HepG2 (cell line): ENCODE results near the gene MAB21L1. TPM values are rescaled to one million over a fixed set of nuclear protein-coding genes. Genes with fewer than 3 reads are reported as not detected.

Source experiments
- ATAC-seq: fragments of 200-7000 bp; cut with Tn5 transposase; 3 replicates; pipeline ENCODE4 v1.9.1; 2020; ENCODE audit warnings: mild to moderate bottlenecking, moderate library complexity
- BruUV-seq: library from RNA; stranded (reverse); fragments of 400-500 nt; replicated peaks from 2 replicates; lab custom pipeline; 2021; lab: Mats Ljungman, UMichigan
- CTCF ChIA-PET: fragments of 300-600 bp; formaldehyde crosslinking; extraction: SDS; loops from one replicate; lab custom pipeline; 2021; ENCODE audit warnings: low total read pairs, inconsistent platforms, low intra/inter-chr PET ratio; lab: Yijun Ruan, JAX
- POLR2A ChIA-PET: fragments of 350-600 bp; sonication (Branson Sonifier 250); formaldehyde crosslinking; loops from one replicate; lab custom pipeline; 2020; ENCODE audit warnings: antibody characterized with exemption, inconsistent platforms; lab: Yijun Ruan, JAX
- DNase-seq: peaks from one replicate; pipeline ENCODE4 v3.0.0-alpha.2; 2015; ENCODE audit warnings: low spot score
- FAIRE-seq: peaks from 3 replicates; lab custom pipeline; 2011; peaks lifted over from hg19 to GRCh38; lab: Jason Lieb, UNC
- H2AFZ ChIP-seq: one replicate; pipeline ENCODE4 v1.6.1; 2011; ENCODE audit warnings: low read length, inconsistent platforms
- H3K27ac ChIP-seq: fragments of 300-600 bp; 3 replicates; pipeline ENCODE4 v1.8.0; 2011; ENCODE audit warnings: mixed run types, mild to moderate bottlenecking, mixed read lengths, low read length, inconsistent platforms; ENCODE audit not compliant: insufficient read depth; ENCODE audit errors: extremely low read length
- H3K27me3 ChIP-seq, 2 experiments: fragments of 200-600 bp in 1 of 2; 2 replicates in 1 of 2; 3 replicates in 1 of 2; pipeline versions ENCODE4 v1.6.0 to v1.8.0; 2011; ENCODE audit warnings: low read length in 2 of 2, mild to moderate bottlenecking in 2 of 2, moderate library complexity in 2 of 2, inconsistent platforms in 1 of 2; ENCODE audit not compliant: insufficient read depth in 2 of 2, control insufficient read depth in 1 of 2
- H3K36me3 ChIP-seq, 2 experiments: fragments of 200-600 bp in 1 of 2; replicated peaks in 1 of 2; 2 replicates in 1 of 2; 3 replicates in 1 of 2; pipeline versions ENCODE4 v1.5.1 to v1.8.0; 2011; ENCODE audit warnings: low read length in 2 of 2, inconsistent platforms in 1 of 2; ENCODE audit not compliant: insufficient read depth in 2 of 2, control insufficient read depth in 1 of 2
- H3K4me1 ChIP-seq: 2 replicates; pipeline ENCODE4 v1.5.1; 2012; ENCODE audit warnings: low read length, inconsistent platforms; ENCODE audit not compliant: insufficient read depth
- H3K4me2 ChIP-seq: 2 replicates; pipeline ENCODE4 v1.6.0; 2011; ENCODE audit warnings: low read depth, low read length, inconsistent platforms
- H3K4me3 ChIP-seq, 3 experiments: fragments of 200-600 bp in 1 of 3; sonication (generic), shearing (Covaris generic) in 1 of 3; replicated peaks in 1 of 3; 2 replicates each; pipeline ENCODE4 v1.5.1; 2011 to 2016; ENCODE audit warnings: low read length in 3 of 3, inconsistent platforms in 2 of 3, low read depth in 2 of 3, mild to moderate bottlenecking in 2 of 3, control low read depth in 1 of 3, mixed read lengths in 1 of 3; ENCODE audit not compliant: insufficient read depth in 1 of 3
- H3K79me2 ChIP-seq: one replicate; pipeline ENCODE4 v1.6.1; 2011; ENCODE audit warnings: low read length, inconsistent platforms; ENCODE audit not compliant: insufficient read depth
- H3K9ac ChIP-seq: 2 replicates; pipeline ENCODE4 v1.6.0; 2011; ENCODE audit warnings: mild to moderate bottlenecking, low read depth, low read length, inconsistent platforms; ENCODE audit not compliant: insufficient read depth
- H3K9me3 ChIP-seq: 2 replicates; pipeline ENCODE4 v1.5.1; 2012; ENCODE audit warnings: mild to moderate bottlenecking, low read length
- H4K20me1 ChIP-seq: 2 replicates; pipeline ENCODE4 v1.6.0; 2011; ENCODE audit warnings: inconsistent platforms, mild to moderate bottlenecking, low read length, moderate library complexity; ENCODE audit not compliant: insufficient read depth
- ELF1 ChIP-seq: sonication (generic); formaldehyde crosslinking; IDR thresholded peaks from 2 replicates; pipeline ENCODE4 v1.4.0; 2020; ENCODE audit warnings: missing genetic modification reagents
- ETV6 ChIP-seq: sonication (generic); formaldehyde crosslinking; conservative IDR thresholded peaks from 2 replicates; pipeline ENCODE4 v1.4.0; 2020; ENCODE audit warnings: missing genetic modification reagents
- JARID2 ChIP-seq: sonication (generic); formaldehyde crosslinking; IDR thresholded peaks from 2 replicates; pipeline ENCODE4 v1.8.1; 2023; ENCODE audit warnings: missing genetic modification reagents, inconsistent platforms; ENCODE audit not compliant: insufficient replicate concordance
- KLF15 ChIP-seq: sonication (generic); formaldehyde crosslinking; IDR thresholded peaks from 2 replicates; pipeline ENCODE4 v1.8.1; 2023; ENCODE audit warnings: borderline replicate concordance, mild to moderate bottlenecking, inconsistent platforms, missing genetic modification reagents, mixed read lengths
- NFKB2 ChIP-seq: sonication (generic); formaldehyde crosslinking; IDR thresholded peaks from 2 replicates; pipeline ENCODE4 v1.4.0; 2020; ENCODE audit warnings: missing genetic modification reagents, borderline replicate concordance
- SIN3A ChIP-seq: IDR thresholded peaks from 2 replicates; pipeline ENCODE4 v1.6.1; 2011; ENCODE audit warnings: low read depth, mild to moderate bottlenecking, control low read depth, low read length, borderline replicate concordance
- ZNF275 ChIP-seq: sonication (generic); formaldehyde crosslinking; IDR thresholded peaks from 2 replicates; pipeline ENCODE4 v1.8.0; 2022; ENCODE audit warnings: missing genetic modification reagents, mild to moderate bottlenecking, inconsistent platforms, borderline replicate concordance
- ZNF44 ChIP-seq: sonication (generic); formaldehyde crosslinking; IDR thresholded peaks from 2 replicates; pipeline ENCODE4 v1.5.1; 2020; ENCODE audit warnings: mild to moderate bottlenecking, missing genetic modification reagents
- ZNF598 ChIP-seq: sonication (generic); formaldehyde crosslinking; IDR thresholded peaks from 2 replicates; pipeline ENCODE4 v1.5.1; 2020; ENCODE audit warnings: mild to moderate bottlenecking, missing genetic modification reagents, borderline replicate concordance
- WGBS: methylation state at CpG from one replicate; pipeline ENCODE4 v1.1.6; 2017; ENCODE audit warnings: low lambda C conversion rate; 5-methylcytosine and 5-hydroxymethylcytosine counted together
- in situ Hi-C: cut with HindIII; loops from 2 replicates; pipeline ENCODE4 v1.10.0; 2017; ENCODE audit warnings: low pct_unique_long_range_greater_than_20kb; ENCODE audit not compliant: extremely low pct_ligation_motif_present
- intact Hi-C: fragments of 100-400 bp; cut with micrococcal nuclease; formaldehyde crosslinking; loops from one replicate; pipeline ENCODE4 v1.10.0; 2022; ENCODE audit not compliant: unreplicated experiment
- polyA plus RNA-seq, 8 experiments: library from polyadenylated mRNA; depleted of rRNA in 3 of 8; stranded (reverse) in 7 of 8; unstranded in 1 of 8; fragments of >200 nt; fragmentation: Illumina TruSeq in 4 of 8; extraction: Trizol in 4 of 8; gene quantifications; 2 replicates each; pipeline versions ENCODE4 v1.2.1 to v1.2.3, GENCODE V29; 2011 to 2016; ENCODE audit warnings: low read depth in 4 of 8, missing spikeins in 1 of 8, mixed read lengths in 1 of 8; ENCODE audit not compliant: insufficient read depth in 1 of 8
- total RNA-seq, 5 experiments: library from RNA; depleted of rRNA; stranded (reverse); fragments of >200 nt; fragmentation: Illumina TruSeq; extraction: Trizol; gene quantifications; 2 replicates each; pipeline ENCODE4 v1.2.3, GENCODE V29; 2016; ENCODE audit warnings: low read depth in 1 of 5

The MAB21L1 gene
- total and polyA plus RNA-seq, 2 of the 13 experiments (the other 11 are each of a cell fraction or from before 2014, with no cell fraction given): not detected

- no peak for TF ChIP-seq ELF1 (CRISPR knock-in tag)
- TF ChIP-seq SIN3A: no peak
- TF ChIP-seq ZNF598 (CRISPR knock-in tag): no peak
- TF ChIP-seq, all 625 proteins: peak for 0
These were observed 8.3 kb downstream of the MAB21L1 start (continued) for GRCh38 chr13:35468195-35468594.

GRCh38 chr13:35465371-35465770, 11.1 kb downstream of the MAB21L1 start:
- Histone ChIP-seq H3K36me3 (no peaks in the 10 kb centered on the region), H3K4me2 (no peak overlapping the region), H4K20me1 (no peaks in the 10 kb centered on the region), H2AFZ (no peak overlapping the region), H3K27ac (no peak overlapping the region), H3K27me3 (no peaks in the 10 kb centered on the region; a peak in 1 of 5 replicates), H3K9ac (no peak overlapping the region), H3K4me1 (no peaks in the 10 kb centered on the region), H3K9me3 (no peaks in the 10 kb centered on the region), H3K79me2 (no peaks in the 10 kb centered on the region), H3K4me3 (no peak overlapping the region)
- DNase-seq: no peak
- no peak for FAIRE-seq
- TF ChIP-seq KLF15 (CRISPR knock-in tag) (no peak), ZNF275 (CRISPR knock-in tag) (no peak), NFKB2 (no peak), ETV6 (CRISPR knock-in tag) (no peak), JARID2 (CRISPR knock-in tag) (no peak), ZNF44 (CRISPR knock-in tag) (no peak)
- intact Hi-C loops (no loop called here), in situ Hi-C loops (no loop called here)
- ChIA-PET CTCF (no interaction called here), POLR2A (no interaction called here)
- WGBS: 49% methylated on average over 3 of the region's 3 CpGs
- BruUV-seq: no TSS peak
- no peak for ATAC-seq
